Bronchial epithelial cell (primary cell): ENCODE results near the gene ZCCHC24. TPM values are rescaled to one million over a fixed set of nuclear protein-coding genes. Genes with fewer than 3 reads are reported as not detected.

Experiments
- DNase-seq: peaks from one replicate; pipeline ENCODE4 v3.0.0-alpha.2; 2010; ENCODE audit warnings: low read depth
- FAIRE-seq: peaks from 2 replicates; lab custom pipeline; 2011; peaks lifted over from hg19 to GRCh38; lab: Jason Lieb, UNC
- H3K27me3 ChIP-seq: 2 replicates; pipeline ENCODE4 v1.5.1; 2011; ENCODE audit warnings: low read length; ENCODE audit not compliant: control insufficient read depth, insufficient read depth
- H3K36me3 ChIP-seq: 2 replicates; pipeline ENCODE4 v1.5.1; 2011; ENCODE audit warnings: low read length; ENCODE audit not compliant: control insufficient read depth, insufficient read depth
- H3K4me3 ChIP-seq: 2 replicates; pipeline ENCODE4 v1.5.1; 2011; ENCODE audit warnings: mild to moderate bottlenecking, low read depth, low read length, control low read depth
- CTCF ChIP-seq: IDR thresholded peaks from 2 replicates; pipeline ENCODE4 v1.5.1; 2011; ENCODE audit warnings: mild to moderate bottlenecking, moderate library complexity, low read length, control low read depth, inconsistent platforms; ENCODE audit not compliant: insufficient read depth, severe bottlenecking
- total RNA-seq: library from RNA; depleted of rRNA; stranded (reverse); fragments of >200 nt; gene quantifications from 2 replicates; pipeline ENCODE4 v1.2.1, GENCODE V29; 2014

ZCCHC24 gene
- total RNA-seq, 1 donor from 2014 or later, result 0.53 TPM

GRCh38 chr10:79413196-79413595, 32.2 kb downstream of the ZCCHC24 start:
- Histone ChIP-seq H3K36me3 (no peaks in the 10 kb centered on the region), H3K4me3 (no peak overlapping the region), H3K27me3 (no peaks in the 10 kb centered on the region)
- no peak for FAIRE-seq
- no peak for TF ChIP-seq CTCF
- DNase-seq, result no peak

GRCh38 chr10:79412516-79412915, 32.9 kb downstream of the ZCCHC24 start:
- H3K36me3 ChIP-seq, result no peaks in the 10 kb centered on the region
- no peak overlapping the region for H3K4me3 ChIP-seq
- H3K27me3 ChIP-seq, result no peaks in the 10 kb centered on the region
- FAIRE-seq (no peak), DNase-seq (no peak)
- no peak for TF ChIP-seq CTCF

- DNase-seq, result no peak
- FAIRE-seq, result peak; percentile 72
- no peak for TF ChIP-seq CTCF
- no peaks in the 10 kb centered on the region for H3K27me3 ChIP-seq
- H3K36me3 ChIP-seq, result no peaks in the 10 kb centered on the region
- H3K4me3 ChIP-seq, result no peak overlapping the region
These were observed 33.6 kb downstream of the ZCCHC24 start for GRCh38 chr10:79411546-79412495.

GRCh38 chr10:79410315-79411094, 34.9 kb downstream of the ZCCHC24 start:
- H3K36me3 ChIP-seq, result no peaks in the 10 kb centered on the region
- no peak overlapping the region for H3K4me3 ChIP-seq
- TF ChIP-seq CTCF, result no peak
- H3K27me3 ChIP-seq, result no peaks in the 10 kb centered on the region
- DNase-seq (no peak), FAIRE-seq (no peak)

- H3K36me3 ChIP-seq, result no peaks in the 10 kb centered on the region
- no peak for TF ChIP-seq CTCF
- no peaks in the 10 kb centered on the region for H3K27me3 ChIP-seq
- DNase-seq, result no peak
- FAIRE-seq, result no peak
- no peak overlapping the region for H3K4me3 ChIP-seq
These were observed 35.7 kb downstream of the ZCCHC24 start for GRCh38 chr10:79409726-79410085.
